OCI-LY3 (cell line): ENCODE measurements around the gene SNCAIP.

ENCODE experiments used
- CTCF ChIP-seq: fragments of 200-600, 300-600 bp; sonication (generic); IDR thresholded peaks from 2 replicates; pipeline ENCODE4 v1.5.1; 2014; ENCODE audit warnings: antibody characterized with exemption, low read length, low read depth
- EZH2phosphoT487 ChIP-seq: fragments of 200-600 bp; shearing (Covaris generic); IDR thresholded peaks from 2 replicates; pipeline ENCODE4 v1.6.1; 2018; ENCODE audit warnings: antibody characterized with exemption, mixed run types, low read depth

- no peak for TF ChIP-seq CTCF
- no peak for TF ChIP-seq EZH2phosphoT487
These were observed 152.2 kb downstream of the SNCAIP start for GRCh38 chr5:122464191-122464590.
